ENCODE results near the gene RNF220. TPM values are rescaled to one million over a fixed set of nuclear protein-coding genes. Genes with fewer than 3 reads are reported as not detected.

The RNF220 gene
- total RNA-seq, 3 donors from 2014 or later: 130 to 140 (median 139) TPM

GRCh38 chr1:44672254-44672955, 267.4 kb downstream of the RNF220 start:
- DNase-seq (no peak), ATAC-seq (no peak)
- Mint-ChIP-seq H3K4me3 (peak overlapping the region; percentile 81), H3K27me3 (ENCODE audit: low read depth) (no peaks in the 10 kb centered on the region), H3K9me3 (no peaks in the 10 kb centered on the region), H3K36me3 (ENCODE audit: insufficient read depth) (no peaks in the 10 kb centered on the region), H3K4me1 (ENCODE audit: low read depth) (peaks cover 27% of the 10 kb centered on the region)

- no peak for ATAC-seq
These were observed 268.1 kb downstream of the RNF220 start for GRCh38 chr1:44672961-44673674.

GRCh38 chr1:44673675-44674112, 268.6 kb downstream of the RNF220 start:
- H3K4me3 Mint-ChIP-seq: peak overlapping the region; percentile 81
- peaks cover 27% of the 10 kb centered on the region for H3K4me1 Mint-ChIP-seq (ENCODE audit: low read depth)
- no peaks in the 10 kb centered on the region for H3K27me3 Mint-ChIP-seq (ENCODE audit: low read depth)
- no peak for ATAC-seq
- H3K9me3 Mint-ChIP-seq: no peaks in the 10 kb centered on the region
- H3K36me3 Mint-ChIP-seq (ENCODE audit: insufficient read depth): no peaks in the 10 kb centered on the region
- no peak for DNase-seq

More at GRCh38 chr1:44672961-44673674, 268.1 kb downstream of the RNF220 start:
- no peak for DNase-seq
- Mint-ChIP-seq H3K4me3 (peak overlapping the region; percentile 81), H3K36me3 (ENCODE audit: insufficient read depth) (no peaks in the 10 kb centered on the region), H3K9me3 (no peaks in the 10 kb centered on the region), H3K4me1 (ENCODE audit: low read depth) (peaks cover 27% of the 10 kb centered on the region), H3K27me3 (ENCODE audit: low read depth) (no peaks in the 10 kb centered on the region)

- Mint-ChIP-seq H3K36me3 (ENCODE audit: insufficient read depth) (no peaks in the 10 kb centered on the region), H3K9me3 (no peaks in the 10 kb centered on the region), H3K27me3 (ENCODE audit: low read depth) (no peaks in the 10 kb centered on the region), H3K4me1 (ENCODE audit: low read depth) (peaks cover 27% of the 10 kb centered on the region), H3K4me3 (peak within 1 kb of the TSS; percentile 81)
- DNase-seq (peak; percentile 95), ATAC-seq (peak; percentile 97)
These were observed 269.3 kb downstream of the RNF220 start, which contains the start of the genes ARMH1 and TMEM53 for GRCh38 chr1:44674113-44675000. Gene ARMH1, plus strand, starts transcription at chr1:44674714. Its CDS starts 14,984 bp downstream, at chr1:44689698. Gene TMEM53, minus strand, starts transcription at chr1:44674481. Its CDS starts 90 bp downstream, at chr1:44674391.

GRCh38 chr1:44675186-44675585, 270.1 kb downstream of the RNF220 start:
- no peaks in the 10 kb centered on the region for H3K36me3 Mint-ChIP-seq (ENCODE audit: insufficient read depth)
- H3K4me1 Mint-ChIP-seq (ENCODE audit: low read depth): peaks cover 27% of the 10 kb centered on the region
- no peaks in the 10 kb centered on the region for H3K27me3 Mint-ChIP-seq (ENCODE audit: low read depth)
- ATAC-seq: no peak
- no peaks in the 10 kb centered on the region for H3K9me3 Mint-ChIP-seq
- no peak for DNase-seq
- peak overlapping the region; percentile 81 for H3K4me3 Mint-ChIP-seq

GRCh38 chr1:44676484-44677200, 271.6 kb downstream of the RNF220 start:
- H3K36me3 Mint-ChIP-seq (ENCODE audit: insufficient read depth): no peaks in the 10 kb centered on the region
- no peaks in the 10 kb centered on the region for H3K27me3 Mint-ChIP-seq (ENCODE audit: low read depth)
- peaks cover 25% of the 10 kb centered on the region for H3K4me1 Mint-ChIP-seq (ENCODE audit: low read depth)
- H3K9me3 Mint-ChIP-seq: no peaks in the 10 kb centered on the region
- DNase-seq (no peak), ATAC-seq (no peak)
- no peak overlapping the region for H3K4me3 Mint-ChIP-seq

GRCh38 chr1:44677201-44677766, 272.2 kb downstream of the RNF220 start:
- no peaks in the 10 kb centered on the region for H3K9me3 Mint-ChIP-seq
- H3K4me1 Mint-ChIP-seq (ENCODE audit: low read depth): peaks cover 20% of the 10 kb centered on the region
- DNase-seq (no peak), ATAC-seq (no peak)
- H3K36me3 Mint-ChIP-seq (ENCODE audit: insufficient read depth): no peaks in the 10 kb centered on the region
- H3K27me3 Mint-ChIP-seq (ENCODE audit: low read depth): no peaks in the 10 kb centered on the region
- H3K4me3 Mint-ChIP-seq: no peak overlapping the region

- H3K36me3 Mint-ChIP-seq (ENCODE audit: insufficient read depth): no peaks in the 10 kb centered on the region
These were observed 273.1 kb downstream of the RNF220 start for GRCh38 chr1:44678120-44678519.

GRCh38 chr1:44678626-44679025, 273.6 kb downstream of the RNF220 start:
- Mint-ChIP-seq H3K4me1 (ENCODE audit: low read depth) (peaks cover 10% of the 10 kb centered on the region), H3K36me3 (ENCODE audit: insufficient read depth) (no peaks in the 10 kb centered on the region), H3K9me3 (no peaks in the 10 kb centered on the region), H3K4me3 (no peak overlapping the region), H3K27me3 (ENCODE audit: low read depth) (no peaks in the 10 kb centered on the region)
- ATAC-seq (no peak), DNase-seq (no peak)

More at GRCh38 chr1:44678120-44678519, 273.1 kb downstream of the RNF220 start:
- H3K9me3 Mint-ChIP-seq: no peaks in the 10 kb centered on the region
- H3K4me3 Mint-ChIP-seq: no peak overlapping the region
- no peaks in the 10 kb centered on the region for H3K27me3 Mint-ChIP-seq (ENCODE audit: low read depth)
- no peak for ATAC-seq
- no peak for DNase-seq
- H3K4me1 Mint-ChIP-seq (ENCODE audit: low read depth): peaks cover 15% of the 10 kb centered on the region

GRCh38 chr1:44679468-44679867, 274.4 kb downstream of the RNF220 start:
- no peak for DNase-seq
- Mint-ChIP-seq H3K36me3 (ENCODE audit: insufficient read depth) (no peaks in the 10 kb centered on the region), H3K4me1 (ENCODE audit: low read depth) (peaks cover 6% of the 10 kb centered on the region), H3K4me3 (no peak overlapping the region), H3K27me3 (ENCODE audit: low read depth) (no peaks in the 10 kb centered on the region), H3K9me3 (no peaks in the 10 kb centered on the region)
- no peak for ATAC-seq

- ATAC-seq (no peak), DNase-seq (no peak)
- H3K4me1 Mint-ChIP-seq (ENCODE audit: low read depth): no peaks in the 10 kb centered on the region
- no peaks in the 10 kb centered on the region for H3K36me3 Mint-ChIP-seq (ENCODE audit: insufficient read depth)
- H3K9me3 Mint-ChIP-seq: no peaks in the 10 kb centered on the region
- no peaks in the 10 kb centered on the region for H3K27me3 Mint-ChIP-seq (ENCODE audit: low read depth)
- no peak overlapping the region for H3K4me3 Mint-ChIP-seq
These were observed 277.1 kb downstream of the RNF220 start for GRCh38 chr1:44681905-44682882.

- Mint-ChIP-seq H3K27me3 (ENCODE audit: low read depth) (no peaks in the 10 kb centered on the region), H3K4me3 (no peak overlapping the region), H3K4me1 (ENCODE audit: low read depth) (no peaks in the 10 kb centered on the region), H3K9me3 (no peaks in the 10 kb centered on the region), H3K36me3 (ENCODE audit: insufficient read depth) (no peaks in the 10 kb centered on the region)
- DNase-seq (no peak), ATAC-seq (no peak)
These were observed 277.8 kb downstream of the RNF220 start for GRCh38 chr1:44682883-44683265.
